ENCODE data around the gene C11orf91.
"Not testable (repeated sequence)": the region's sequence is repeated elsewhere in the genome, so short reads cannot be mapped to it uniquely, and the experiment has no call there.

Gene C11orf91, protein sequence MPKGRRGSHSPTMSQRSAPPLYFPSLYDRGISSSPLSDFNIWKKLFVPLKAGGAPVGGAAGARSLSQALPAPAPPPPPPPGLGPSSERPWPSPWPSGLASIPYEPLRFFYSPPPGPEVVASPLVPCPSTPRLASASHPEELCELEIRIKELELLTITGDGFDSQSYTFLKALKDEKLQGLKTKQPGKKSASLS

DNA sequence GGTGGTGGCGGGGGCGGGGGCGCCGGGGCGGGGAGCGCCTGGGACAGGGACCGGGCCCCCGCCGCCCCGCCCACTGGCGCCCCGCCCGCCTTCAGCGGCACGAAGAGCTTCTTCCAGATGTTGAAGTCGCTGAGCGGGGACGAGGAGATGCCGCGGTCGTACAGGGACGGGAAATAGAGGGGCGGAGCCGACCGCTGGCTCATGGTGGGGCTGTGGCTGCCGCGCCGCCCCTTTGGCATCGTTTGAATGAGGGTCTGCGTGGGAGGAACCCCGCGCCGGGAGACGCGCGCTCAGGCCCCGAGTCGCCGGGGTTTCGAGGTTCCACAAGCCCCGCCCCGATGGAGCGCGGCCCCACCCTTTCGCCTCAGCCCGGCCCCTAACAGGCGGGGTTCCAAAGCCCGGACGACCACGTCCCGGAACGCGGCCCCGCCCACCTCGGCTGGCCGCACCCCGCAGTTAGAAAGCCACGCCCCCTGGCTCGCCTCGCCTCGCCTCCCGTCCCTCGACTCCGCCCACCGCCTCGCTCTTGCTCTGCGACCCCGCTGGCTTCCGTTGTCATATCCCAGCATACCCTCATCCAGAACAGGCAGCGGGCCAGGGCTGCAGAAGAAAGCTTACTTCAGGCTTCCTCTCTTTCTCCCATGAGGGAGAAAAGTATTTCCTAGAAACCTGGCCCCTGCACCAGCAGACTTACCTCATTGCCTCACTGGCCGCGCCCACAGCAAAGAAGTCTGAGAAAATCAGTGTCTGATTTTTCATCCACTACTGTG is at the start of gene C11orf91:
TSS of gene C11orf91 (minus strand) at position 325 of the 770 bp plus-strand sequence. CDS start at position 239, 86 bp downstream.
- DNase-seq = peak; percentile 97

DNA sequence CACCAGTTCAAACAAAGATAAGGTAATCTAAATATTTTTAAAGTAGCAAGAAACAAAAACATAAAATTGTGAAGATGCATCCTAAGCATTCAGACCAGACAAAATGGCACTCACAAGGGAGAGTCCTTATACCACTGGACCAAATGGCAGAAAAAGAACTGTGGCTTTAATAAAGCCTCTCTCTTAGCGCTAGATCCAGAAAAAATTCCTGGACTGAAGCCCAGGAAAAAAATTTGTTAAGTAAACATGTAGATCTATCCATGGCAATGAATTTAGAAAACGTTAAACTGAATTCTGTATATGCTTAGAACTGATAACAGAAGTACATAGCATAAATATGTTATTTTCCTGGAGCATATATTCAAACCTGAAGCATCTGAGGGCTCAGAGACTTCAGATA is 47.4 kb upstream of the C11orf91 start:
- peak; percentile 50 for DNase-seq

DNA sequence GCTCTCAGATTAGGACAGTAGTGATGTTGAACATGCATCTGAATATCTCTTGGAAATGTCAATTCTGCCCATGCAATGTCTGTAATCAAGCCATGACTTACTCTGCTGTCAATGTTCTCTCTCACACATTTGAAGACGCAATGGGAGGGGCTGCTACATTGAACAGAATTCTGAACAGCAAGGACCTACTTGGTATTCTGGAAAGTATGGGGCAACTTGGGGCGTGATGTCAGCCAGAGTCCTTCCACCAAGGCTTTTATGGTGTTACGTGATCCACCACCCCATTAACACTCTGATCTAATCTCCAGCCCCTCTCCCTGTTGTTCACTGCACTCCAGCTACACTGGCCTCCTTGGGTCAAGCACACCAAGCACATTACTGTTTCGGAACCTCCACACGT is 42.7 kb upstream of the C11orf91 start:
- DNase-seq = no peak

GRCh38 chr11:33742249-33742851 is 41.7 kb upstream of the C11orf91 start:
- no peak for DNase-seq

DNA sequence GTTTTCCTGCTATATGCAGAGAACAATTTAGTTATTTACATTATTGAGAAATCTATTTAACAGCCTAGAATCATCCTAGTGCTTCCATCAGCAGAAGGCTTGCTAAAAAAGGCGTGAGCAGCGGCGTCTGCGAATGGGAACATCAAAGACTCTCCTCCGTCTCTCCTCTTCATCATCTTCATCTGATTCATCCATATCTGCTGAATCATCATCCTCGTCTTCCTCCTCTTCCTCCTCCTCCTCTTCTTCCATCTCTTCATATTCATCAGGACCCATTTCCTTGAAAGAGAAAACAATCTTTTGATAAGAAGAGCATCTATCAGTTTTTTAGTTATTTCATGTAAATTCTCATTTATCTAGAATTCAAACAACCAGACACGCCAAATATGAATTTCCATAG is 41.2 kb upstream of the C11orf91 start:
- no peak for DNase-seq

GRCh38 chr11:33737362-33737821 is 36.8 kb upstream of the C11orf91 start:
- no peak for DNase-seq

DNA sequence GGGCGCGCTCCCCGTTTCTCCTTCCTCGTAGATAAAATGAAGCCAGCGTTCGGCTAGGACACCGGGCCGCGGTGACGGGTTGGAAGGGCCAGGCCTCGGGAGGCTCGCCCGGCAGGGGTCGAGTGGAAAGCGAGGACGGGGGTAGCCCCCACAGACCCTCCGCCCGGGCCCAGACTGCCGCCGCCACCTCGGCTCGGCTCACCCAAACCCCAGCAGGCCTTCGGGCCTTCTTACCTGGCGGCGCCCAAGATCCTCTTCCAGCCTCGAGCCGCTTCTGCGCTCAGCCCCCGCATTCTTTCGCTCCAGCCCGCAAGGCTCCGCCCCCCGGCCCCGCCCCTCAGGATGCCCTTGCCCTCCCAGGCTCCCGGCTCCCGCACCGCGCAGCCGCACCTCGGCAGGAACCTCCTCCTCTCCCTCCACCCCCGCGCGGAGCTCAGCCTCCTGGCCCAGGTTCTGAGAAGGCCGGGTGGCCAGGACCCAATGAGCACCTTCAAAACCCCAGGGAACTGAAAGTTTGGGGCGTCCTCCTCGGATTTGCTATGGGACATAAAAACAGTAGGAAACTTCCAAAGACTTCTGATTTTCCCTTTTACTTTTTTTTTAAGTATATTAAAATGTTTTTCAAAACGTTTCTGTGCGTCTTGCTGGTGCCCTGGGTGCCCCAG is 35.7 kb upstream of the C11orf91 start, which contains the start of gene CD59:
TSS of gene CD59 (minus strand) at position 276 of the 665 bp plus-strand sequence. CDS start 13,978 bp downstream, outside the sequence.
- DNase-seq = peak; percentile 88

DNA sequence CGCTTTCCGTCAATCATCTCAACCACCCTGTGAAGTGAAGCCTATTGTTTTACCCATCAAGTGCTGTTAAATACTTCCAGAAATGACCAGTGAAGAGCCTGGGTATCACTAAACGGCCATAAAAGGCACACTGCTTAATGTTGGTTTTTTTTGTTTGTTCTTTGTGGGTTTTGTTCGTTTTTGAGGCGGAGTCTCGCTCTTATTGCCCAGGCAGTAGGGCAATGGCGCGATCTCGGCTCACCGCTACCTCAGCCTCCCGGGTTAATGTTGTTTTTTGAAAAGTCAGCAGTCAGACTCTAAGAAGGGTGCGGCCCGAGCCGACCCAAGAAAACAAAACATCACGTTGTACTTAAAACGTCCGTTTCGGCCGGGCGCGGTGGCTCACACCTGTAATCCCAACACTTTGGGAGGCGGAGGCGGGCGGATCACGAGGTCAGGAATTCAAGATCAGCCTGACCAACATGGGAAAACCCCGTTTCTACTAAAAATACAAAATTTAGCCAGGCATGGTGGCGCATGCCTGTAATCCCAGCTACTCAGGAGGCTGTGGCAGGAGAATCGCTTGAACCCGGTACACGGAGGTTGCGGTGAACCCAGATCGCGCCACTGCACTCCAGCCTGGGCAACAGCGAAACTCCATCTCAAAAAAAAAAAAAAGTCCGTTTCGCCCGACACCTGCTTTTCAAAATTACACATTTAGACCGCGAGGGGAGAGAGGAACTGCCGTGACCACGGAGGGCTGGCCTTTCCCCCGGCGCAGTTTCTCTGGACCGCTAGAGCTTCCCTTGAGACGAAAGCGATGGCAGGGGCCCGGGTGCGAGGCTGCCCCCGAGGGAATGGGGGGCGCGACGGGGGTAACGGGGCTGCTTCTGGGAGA is 34.9 kb upstream of the C11orf91 start:
- no peak for DNase-seq

DNA sequence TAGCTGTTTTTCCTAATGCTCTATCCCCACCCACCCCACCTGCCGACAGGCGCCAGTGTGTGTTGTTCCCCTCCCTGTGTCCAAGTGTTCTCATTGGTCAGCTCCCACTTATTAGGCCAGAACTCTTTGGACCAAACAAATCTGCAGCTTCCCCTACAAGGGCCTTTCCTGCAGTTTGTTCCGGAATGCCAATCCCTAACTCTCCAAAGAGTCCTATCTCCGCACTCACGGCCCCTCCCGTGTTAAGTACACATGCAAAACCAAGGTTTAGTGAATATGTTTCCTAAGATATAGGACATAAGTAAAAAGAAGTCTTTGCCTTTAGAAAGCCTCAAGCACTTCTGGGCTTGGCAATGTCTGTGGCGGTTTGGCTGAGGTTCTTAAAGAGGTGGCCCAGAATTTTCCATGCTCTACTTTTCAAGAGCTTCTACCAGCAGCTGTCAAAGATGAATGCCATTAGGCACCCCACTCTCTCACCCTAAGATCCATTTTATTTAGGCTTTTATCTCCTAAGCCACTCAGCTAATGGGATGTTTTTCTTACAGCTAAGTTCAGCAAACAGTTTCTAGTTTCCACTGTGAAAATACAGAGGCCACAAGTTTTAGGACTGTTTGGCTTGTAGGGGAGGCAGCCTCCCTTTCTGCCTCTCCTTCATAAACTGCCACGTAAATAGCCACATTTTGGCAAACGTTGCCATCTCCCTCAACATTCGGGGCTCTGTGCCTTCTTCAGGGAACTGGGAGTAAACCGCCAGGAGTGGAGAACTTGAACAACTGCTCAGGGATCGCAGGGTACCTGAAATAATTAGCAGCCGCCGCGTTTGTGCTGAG is 34.0 kb upstream of the C11orf91 start:
- peak; percentile 48 for DNase-seq

DNA sequence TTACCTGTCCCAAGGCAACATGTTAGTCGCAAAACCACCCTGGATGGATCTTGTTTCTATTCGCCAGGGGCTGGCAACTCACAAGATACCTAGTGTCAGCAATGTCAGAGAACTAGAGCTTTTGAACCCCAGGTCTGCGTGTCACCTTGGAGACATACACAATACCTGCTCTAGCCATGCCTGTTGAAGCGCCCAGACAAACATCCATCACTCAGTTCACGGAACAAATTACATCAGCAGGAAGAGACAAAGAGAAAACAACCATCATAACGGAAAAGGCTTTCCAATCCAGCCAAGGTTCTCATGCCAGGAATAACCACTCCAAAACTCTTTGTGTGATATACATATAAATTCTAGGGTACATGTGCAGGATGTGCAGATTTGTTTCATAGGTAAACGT is 33.4 kb upstream of the C11orf91 start:
- DNase-seq = no peak

GRCh38 chr11:33731723-33732531 is 31.3 kb upstream of the C11orf91 start:
- no peak for DNase-seq

GRCh38 chr11:33730716-33731115 is 30.1 kb upstream of the C11orf91 start:
- DNase-seq = no peak

DNA sequence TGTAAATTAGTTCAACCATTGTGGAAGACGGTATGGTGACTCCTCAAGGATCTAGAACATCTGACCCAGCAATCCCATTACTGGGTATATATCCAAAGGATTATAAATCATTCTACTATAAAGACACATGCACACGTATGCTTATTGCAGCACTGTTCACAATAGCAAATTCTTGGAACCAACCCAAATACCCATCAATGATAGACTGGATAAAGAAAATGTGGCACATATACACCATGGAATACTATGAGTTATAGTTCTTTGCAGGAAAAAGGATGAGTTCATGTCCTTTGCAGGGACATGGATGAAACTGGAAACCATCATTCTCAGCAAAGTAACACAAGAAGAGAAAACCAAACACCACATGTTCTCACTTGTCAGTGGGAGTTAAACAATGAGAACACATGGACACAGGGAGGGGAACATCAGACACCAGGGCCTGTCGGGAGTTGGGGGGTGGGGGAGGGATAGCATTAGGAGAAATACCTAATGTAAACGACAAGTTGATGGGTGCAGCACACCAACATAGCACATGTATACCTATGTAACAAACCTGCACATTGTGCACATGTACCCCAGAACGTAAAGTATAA is 28.5 kb upstream of the C11orf91 start:
- DNase-seq = not testable (repeated sequence)

- not testable (repeated sequence) for DNase-seq
Observed at GRCh38 chr11:33727539-33727938, 26.9 kb upstream of the C11orf91 start.

DNA sequence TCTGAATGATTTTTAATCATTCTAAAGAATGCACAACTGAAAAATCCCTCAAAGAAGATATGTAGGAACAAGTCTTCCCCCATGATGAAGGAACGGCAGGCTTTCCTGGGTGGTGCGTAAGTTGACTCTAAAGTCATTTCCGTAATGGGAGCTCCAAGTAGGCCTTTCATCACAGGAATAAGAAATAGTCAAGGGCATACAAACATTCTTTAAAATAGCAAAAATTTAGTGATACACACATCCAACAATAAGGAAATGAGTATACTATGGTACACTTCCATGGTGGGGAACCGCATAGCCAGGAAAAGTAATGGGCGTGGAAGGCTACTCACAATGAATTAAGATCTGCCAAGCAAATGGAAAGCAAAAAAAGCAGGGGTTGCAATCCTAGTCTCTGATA is 24.9 kb upstream of the C11orf91 start:
- DNase-seq = no peak

DNA sequence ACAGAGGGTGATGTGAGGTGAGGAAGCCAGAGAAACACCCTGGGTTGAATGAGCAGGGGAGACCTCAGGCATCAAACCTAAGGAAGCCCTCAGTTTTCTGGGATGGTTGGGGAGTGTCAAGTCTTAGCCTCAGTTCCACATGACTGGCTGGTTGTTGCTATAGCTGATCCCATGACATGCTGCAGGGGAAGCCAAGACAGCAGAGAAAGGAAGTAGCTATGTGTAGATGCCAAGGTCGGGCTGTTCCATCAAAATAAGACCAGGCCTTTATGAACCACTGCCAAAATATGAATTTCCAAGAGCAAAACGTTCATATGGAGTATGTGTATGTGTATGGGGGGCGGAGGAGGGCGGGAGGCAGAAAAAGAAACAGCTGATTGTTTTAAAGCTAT is 24.0 kb upstream of the C11orf91 start:
- DNase-seq = peak; percentile 52

- DNase-seq = peak; percentile 92
Observed at GRCh38 chr11:33723238-33723881, 22.7 kb upstream of the C11orf91 start.

GRCh38 chr11:33722590-33723234 is 22.1 kb upstream of the C11orf91 start:
- DNase-seq = peak; percentile 46

- no peak for DNase-seq
Observed at GRCh38 chr11:33721984-33722383, 21.4 kb upstream of the C11orf91 start.

All from fibroblast of upper back skin (primary cell).